ENCODE data around the gene GLUD1. TPM values are rescaled to one million over a fixed set of nuclear protein-coding genes. Genes with fewer than 3 reads are reported as not detected.
"Not testable (repeated sequence)": the region's sequence is repeated elsewhere in the genome, so short reads cannot be mapped to it uniquely, and the experiment has no call there.

Gene GLUD1
- total RNA-seq (ENCODE audit: low replicate concordance), result 123 and 144 TPM in 2 replicates
- long read RNA-seq, transcript GLUD1-201 (13 exons, 3,039 nt), result major isoform, 18 of 51 reads
- long read RNA-seq, partial matches to known transcripts, result 27 of 51 reads
- long read RNA-seq, other reads (novel, unspliced or antisense), result 6 of 51 reads

DNA sequence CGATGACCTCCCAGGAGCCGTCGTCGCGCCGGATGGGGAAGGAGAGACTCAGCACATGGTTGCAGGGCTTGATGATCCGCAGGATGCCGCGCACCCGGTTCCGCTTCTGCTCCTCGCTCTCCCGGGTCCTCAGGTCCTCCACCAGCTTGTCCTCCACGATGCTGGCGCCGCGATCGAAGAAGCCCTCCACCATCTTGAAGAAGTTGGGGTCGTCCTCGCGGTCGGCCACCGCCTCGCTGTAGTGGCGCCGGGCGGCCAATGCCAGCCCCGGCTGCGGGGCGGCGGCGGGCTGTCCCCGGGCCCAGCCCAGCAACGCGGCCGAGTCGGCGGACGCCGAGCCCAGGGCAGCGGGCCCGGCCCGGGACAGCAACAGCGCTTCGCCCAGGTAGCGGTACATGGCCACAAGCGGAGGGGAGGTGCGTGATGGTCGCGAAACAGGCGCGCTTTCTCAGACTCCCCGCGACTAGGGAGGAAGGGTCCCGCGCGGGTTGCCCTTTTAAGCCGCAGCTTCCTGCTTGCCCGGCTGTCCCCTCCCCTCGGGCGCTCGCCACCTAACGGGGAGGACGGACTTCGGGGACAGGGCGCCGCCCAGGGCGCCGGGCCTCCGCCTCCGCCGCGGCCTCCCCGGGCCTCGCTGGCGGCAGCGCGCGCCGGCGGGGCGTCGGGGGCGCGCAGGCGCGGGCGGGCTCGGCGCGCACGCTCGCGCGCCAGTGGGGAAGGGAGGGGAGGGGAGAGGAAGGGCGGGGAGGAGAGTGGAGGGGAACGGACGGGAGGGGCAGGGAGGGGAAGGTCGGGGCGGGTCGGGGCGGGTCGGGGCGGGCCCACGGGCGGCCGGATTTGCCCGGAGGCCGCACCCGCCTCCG is at the start of gene GLUD1, which contains the start of gene SHLD2:
Gene GLUD1, minus strand, starts transcription at position 471 of the 863 bp plus-strand sequence. Its CDS starts 74 bp downstream, at position 397.
Gene SHLD2, plus strand, starts transcription at position 834 of the 863 bp plus-strand sequence. CDS start 56,149 bp downstream, outside the sequence.
- Mint-ChIP-seq H3K27me3 (no peaks in the 10 kb centered on the region), H3K4me3 (peak within 1 kb of the TSS; percentile 97), H3K27ac (peak within 1 kb of the TSS; percentile 92), H3K9me3 (no peaks in the 10 kb centered on the region), H3K4me1 (ENCODE audit: unreplicated experiment) (peaks cover 34% of the 10 kb centered on the region), H3K36me3 (peaks cover 7% of the 10 kb centered on the region)
- TF ChIP-seq, protein P1, sequence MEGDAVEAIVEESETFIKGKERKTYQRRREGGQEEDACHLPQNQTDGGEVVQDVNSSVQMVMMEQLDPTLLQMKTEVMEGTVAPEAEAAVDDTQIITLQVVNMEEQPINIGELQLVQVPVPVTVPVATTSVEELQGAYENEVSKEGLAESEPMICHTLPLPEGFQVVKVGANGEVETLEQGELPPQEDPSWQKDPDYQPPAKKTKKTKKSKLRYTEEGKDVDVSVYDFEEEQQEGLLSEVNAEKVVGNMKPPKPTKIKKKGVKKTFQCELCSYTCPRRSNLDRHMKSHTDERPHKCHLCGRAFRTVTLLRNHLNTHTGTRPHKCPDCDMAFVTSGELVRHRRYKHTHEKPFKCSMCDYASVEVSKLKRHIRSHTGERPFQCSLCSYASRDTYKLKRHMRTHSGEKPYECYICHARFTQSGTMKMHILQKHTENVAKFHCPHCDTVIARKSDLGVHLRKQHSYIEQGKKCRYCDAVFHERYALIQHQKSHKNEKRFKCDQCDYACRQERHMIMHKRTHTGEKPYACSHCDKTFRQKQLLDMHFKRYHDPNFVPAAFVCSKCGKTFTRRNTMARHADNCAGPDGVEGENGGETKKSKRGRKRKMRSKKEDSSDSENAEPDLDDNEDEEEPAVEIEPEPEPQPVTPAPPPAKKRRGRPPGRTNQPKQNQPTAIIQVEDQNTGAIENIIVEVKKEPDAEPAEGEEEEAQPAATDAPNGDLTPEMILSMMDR (conservative IDR thresholded peaks at IDR 0.05), result no peak
- DNase-seq (ENCODE audit: extremely low spot score, unreplicated experiment), result peak; percentile 93

DNA sequence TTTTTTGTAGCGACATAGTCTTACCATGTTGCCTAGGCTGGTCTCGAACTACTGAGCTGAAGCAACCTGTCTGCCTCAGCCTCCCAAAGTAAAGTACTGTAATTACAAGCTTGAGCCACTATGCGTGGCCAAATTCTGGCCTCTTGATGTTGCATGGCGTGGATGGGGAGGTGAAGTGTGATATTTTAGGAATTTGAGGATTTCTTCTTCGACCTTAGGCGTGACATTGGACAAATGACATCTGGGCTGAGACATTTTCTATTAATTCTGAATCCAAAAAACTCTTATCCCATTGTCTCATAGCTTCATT is 48.4 kb upstream of the GLUD1 start:
- not testable (repeated sequence) for H3K4me1 Mint-ChIP-seq (ENCODE audit: unreplicated experiment); DNase-seq (ENCODE audit: extremely low spot score, unreplicated experiment); H3K27ac Mint-ChIP-seq; H3K4me3 Mint-ChIP-seq; H3K27me3 Mint-ChIP-seq; H3K36me3 Mint-ChIP-seq; H3K9me3 Mint-ChIP-seq

DNA sequence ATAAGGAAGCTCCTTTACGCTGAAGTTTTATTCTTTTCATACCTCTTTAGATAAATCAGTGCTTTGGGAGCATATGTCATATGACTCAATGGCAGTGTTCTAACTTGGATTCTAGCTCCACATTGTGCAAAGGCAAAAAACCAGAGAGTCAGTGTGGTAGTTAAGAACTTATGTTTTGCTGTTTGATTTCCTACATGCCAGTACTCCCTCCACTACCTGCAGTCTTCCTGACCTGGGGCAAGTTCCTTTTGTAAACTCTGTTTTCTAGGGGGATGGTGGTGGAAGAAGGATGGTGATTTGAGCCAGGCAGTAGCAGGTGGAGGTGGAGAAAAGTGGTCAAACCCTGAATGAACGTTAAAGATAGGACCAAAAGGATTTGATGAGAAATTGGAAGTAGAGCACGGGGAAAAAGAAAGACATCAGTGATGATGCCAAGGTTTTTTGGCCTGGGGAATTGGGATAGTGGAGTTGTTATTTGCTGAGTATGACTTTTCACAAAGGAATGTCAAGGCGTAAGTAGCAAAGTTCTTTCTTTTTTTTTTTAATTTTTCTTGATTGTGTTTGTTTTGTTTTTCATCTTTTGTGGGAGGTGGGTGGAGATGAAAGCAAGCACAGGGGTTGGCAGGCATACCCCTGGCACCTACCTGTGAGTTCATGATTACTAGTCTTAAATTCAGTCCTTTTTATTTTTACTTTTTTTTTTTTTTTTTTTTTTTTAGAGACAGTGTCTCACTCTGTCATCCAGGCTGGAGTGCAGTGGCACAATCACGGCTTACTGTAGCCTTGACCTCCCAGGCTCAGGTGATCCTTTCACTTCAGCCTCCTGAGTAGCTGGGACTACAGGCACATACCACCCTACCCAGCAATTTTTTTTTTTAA is 47.8 kb upstream of the GLUD1 start:
- H3K36me3 Mint-ChIP-seq; H3K9me3 Mint-ChIP-seq; H3K4me1 Mint-ChIP-seq (ENCODE audit: unreplicated experiment); H3K4me3 Mint-ChIP-seq; H3K27ac Mint-ChIP-seq; H3K27me3 Mint-ChIP-seq; DNase-seq (ENCODE audit: extremely low spot score, unreplicated experiment): not testable (repeated sequence)

DNA sequence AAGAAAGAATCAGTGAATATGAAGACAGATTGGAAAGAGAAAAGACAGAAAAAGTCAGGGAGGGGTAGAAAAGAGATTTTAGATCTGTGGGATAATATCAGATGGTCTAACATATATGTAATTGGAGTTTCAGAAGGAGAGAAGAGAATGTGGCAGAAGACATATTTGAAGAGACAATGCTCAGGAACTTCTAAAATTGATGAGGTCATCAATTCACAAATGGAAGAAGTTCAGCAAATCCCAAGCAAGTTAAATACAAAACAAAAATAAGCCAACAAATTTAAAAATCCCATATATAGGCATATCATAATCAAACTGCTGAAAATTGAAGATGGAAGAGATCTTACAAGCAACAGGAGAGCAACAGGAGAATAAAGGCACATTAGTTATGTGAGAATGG is 42.8 kb upstream of the GLUD1 start:
- DNase-seq (ENCODE audit: extremely low spot score, unreplicated experiment); H3K4me1 Mint-ChIP-seq (ENCODE audit: unreplicated experiment); H3K27ac Mint-ChIP-seq; H3K27me3 Mint-ChIP-seq; H3K9me3 Mint-ChIP-seq; H3K4me3 Mint-ChIP-seq: not testable (repeated sequence)
- H3K36me3 Mint-ChIP-seq, result peaks cover 16% of the 10 kb centered on the region

DNA sequence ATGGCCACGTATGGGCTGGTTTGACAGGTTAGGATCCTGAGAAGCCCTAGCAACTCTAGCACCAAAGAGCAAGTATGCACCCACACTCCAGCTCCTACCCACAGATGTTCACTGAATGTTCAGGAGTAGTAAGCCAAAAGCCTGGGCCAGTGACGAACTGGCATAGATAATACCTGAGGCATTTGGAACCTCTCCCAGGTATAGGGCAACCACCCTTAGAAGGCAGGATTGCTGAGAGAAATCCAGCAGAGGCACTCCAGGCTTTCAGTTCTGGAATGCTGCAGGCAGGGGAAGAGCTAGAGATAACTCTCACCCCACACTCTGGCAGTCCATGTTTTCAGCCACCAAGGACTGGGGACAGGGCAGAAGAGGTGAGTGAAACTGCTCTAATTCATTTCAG is 39.8 kb upstream of the GLUD1 start:
- not testable (repeated sequence) for H3K27me3 Mint-ChIP-seq; H3K27ac Mint-ChIP-seq; H3K9me3 Mint-ChIP-seq; H3K4me1 Mint-ChIP-seq (ENCODE audit: unreplicated experiment); H3K4me3 Mint-ChIP-seq; DNase-seq (ENCODE audit: extremely low spot score, unreplicated experiment)
- peaks cover 22% of the 10 kb centered on the region for H3K36me3 Mint-ChIP-seq

DNA sequence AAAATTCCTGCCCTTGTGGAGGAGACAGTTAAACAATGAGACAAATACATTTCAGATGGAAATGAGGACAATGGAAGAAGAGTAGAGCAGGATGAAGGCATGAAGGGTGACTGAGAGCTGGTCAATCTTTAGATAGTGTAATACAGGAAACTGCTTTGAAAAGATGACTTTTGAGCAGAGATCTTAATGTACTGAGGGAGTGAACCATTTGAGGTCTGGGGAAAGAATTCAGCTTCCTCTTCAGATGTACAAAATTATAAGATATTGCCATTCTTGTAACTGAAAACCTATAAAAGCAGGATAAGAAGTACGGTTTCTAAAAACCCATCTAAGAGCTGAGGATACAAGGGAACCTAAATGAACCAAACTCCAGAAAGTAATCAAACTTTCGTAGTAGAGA is 39.3 kb upstream of the GLUD1 start:
- H3K27ac Mint-ChIP-seq; DNase-seq (ENCODE audit: extremely low spot score, unreplicated experiment): not testable (repeated sequence)

DNA sequence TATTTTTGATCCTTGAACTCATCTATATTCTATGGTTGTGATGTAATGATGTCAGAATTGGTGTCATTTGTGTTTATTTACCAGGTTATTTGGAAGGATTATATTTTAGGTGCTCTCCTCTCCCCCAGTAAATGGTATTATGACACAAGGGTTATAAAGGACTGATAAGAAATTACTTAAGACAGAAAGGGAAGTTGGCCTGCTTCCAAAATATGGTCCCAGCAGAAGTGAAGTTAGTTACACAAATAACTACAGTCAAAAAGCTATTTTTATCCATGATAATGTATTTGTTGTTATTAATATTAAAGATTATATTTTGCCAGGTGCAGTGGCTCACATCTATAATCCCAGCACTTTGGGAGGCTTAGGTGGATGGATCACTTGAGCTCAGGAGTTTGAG is 37.5 kb upstream of the GLUD1 start:
- H3K27ac Mint-ChIP-seq; H3K4me1 Mint-ChIP-seq (ENCODE audit: unreplicated experiment); H3K4me3 Mint-ChIP-seq; H3K9me3 Mint-ChIP-seq; H3K27me3 Mint-ChIP-seq; DNase-seq (ENCODE audit: extremely low spot score, unreplicated experiment): not testable (repeated sequence)
- peaks cover 21% of the 10 kb centered on the region for H3K36me3 Mint-ChIP-seq

More for the DNA sequence above, 39.3 kb upstream of the GLUD1 start:
- H3K4me1 Mint-ChIP-seq (ENCODE audit: unreplicated experiment); H3K4me3 Mint-ChIP-seq; H3K9me3 Mint-ChIP-seq; H3K27me3 Mint-ChIP-seq: not testable (repeated sequence)
- peaks cover 22% of the 10 kb centered on the region for H3K36me3 Mint-ChIP-seq

DNA sequence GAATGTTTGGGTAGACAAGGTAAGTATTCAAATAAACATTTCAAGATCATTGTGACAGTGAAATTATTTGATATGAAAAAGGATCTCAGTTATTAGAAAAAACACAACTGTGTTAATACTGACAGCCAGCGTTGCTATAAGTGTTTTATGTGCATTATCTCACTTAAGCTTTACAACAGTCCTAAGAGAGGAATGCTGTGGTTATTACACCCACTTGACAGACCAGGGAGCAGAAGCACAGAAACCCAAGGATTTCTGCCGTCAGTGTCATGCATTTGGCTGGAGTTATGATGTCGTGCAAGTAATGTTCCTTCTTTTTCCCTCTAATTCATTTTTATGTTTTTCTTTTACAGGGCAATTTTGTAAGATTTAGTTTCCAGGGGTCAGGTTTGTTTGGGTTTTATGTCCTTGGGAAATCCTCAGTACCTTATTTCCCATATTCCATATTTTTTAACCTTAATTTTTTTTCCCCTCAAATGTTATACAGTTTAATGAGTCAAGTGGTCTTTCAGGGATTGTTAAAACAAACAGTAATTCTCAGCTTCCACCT is 33.0 kb upstream of the GLUD1 start:
- not testable (repeated sequence) for H3K27me3 Mint-ChIP-seq; H3K9me3 Mint-ChIP-seq; H3K4me1 Mint-ChIP-seq (ENCODE audit: unreplicated experiment); H3K27ac Mint-ChIP-seq; DNase-seq (ENCODE audit: extremely low spot score, unreplicated experiment); H3K4me3 Mint-ChIP-seq
- H3K36me3 Mint-ChIP-seq, result peaks cover 12% of the 10 kb centered on the region

DNA sequence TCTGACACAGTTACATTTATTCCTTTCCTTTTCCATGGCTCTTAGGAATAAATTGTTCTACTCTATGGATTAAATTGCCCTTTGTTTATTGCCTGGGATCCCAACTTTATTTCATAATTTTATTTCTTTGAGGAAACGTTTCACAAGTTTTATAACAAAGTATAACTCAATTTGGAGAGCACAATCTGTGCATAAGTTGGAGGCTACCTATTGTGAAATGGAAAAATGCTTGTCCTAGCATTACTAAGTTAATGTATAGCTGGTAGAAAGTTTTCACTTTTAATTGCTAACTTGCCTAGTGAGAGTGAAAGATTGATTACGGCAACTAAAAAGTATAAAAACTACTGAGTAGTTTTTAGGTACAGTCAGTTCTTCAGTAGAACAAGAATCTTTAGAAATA is 32.4 kb upstream of the GLUD1 start:
- H3K36me3 Mint-ChIP-seq, result peaks cover 12% of the 10 kb centered on the region
- DNase-seq (ENCODE audit: extremely low spot score, unreplicated experiment); H3K27me3 Mint-ChIP-seq; H3K4me1 Mint-ChIP-seq (ENCODE audit: unreplicated experiment); H3K4me3 Mint-ChIP-seq; H3K9me3 Mint-ChIP-seq; H3K27ac Mint-ChIP-seq: not testable (repeated sequence)

DNA sequence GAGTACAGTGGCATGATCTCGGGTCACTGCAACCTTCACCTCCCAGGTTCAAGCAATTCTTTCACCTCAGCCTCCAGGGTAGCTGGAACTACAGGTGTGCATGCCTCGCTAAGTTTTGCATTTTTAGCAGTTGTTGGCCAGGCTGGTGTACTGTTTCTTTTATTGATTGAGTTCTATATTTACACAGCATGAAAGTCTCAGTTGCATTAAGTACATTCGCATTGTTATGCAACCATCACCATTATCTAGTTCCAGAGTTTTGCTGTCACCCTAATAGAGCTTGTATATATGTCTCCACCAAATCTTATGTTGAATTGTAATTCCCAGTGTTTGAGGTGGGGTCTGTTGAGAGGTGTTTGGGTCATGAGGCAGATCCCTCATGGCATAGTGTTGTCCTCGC is 28.7 kb upstream of the GLUD1 start:
- H3K36me3 Mint-ChIP-seq; H3K4me3 Mint-ChIP-seq; H3K4me1 Mint-ChIP-seq (ENCODE audit: unreplicated experiment); H3K27me3 Mint-ChIP-seq; H3K27ac Mint-ChIP-seq; DNase-seq (ENCODE audit: extremely low spot score, unreplicated experiment); H3K9me3 Mint-ChIP-seq: not testable (repeated sequence)

DNA sequence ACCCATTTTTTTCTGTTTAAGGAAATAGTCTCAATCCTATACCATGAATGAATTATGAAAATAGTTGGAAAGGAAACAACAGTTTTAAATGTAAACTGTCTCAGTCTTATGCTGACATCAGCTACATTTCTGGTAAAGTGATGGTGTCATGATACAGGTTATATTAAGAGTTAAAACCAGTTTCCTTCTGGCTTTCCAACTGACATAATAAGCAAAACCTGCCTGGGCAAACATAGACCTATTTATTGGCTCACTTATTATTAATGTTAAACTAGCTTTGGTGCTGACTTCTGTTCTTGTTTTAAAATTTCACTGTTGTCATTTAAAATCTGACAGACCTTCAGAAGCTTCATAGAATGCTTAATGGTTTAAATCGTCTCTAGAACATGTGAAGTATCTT is 24.4 kb upstream of the GLUD1 start:
- not testable (repeated sequence) for H3K4me1 Mint-ChIP-seq (ENCODE audit: unreplicated experiment); H3K9me3 Mint-ChIP-seq; H3K27ac Mint-ChIP-seq; H3K4me3 Mint-ChIP-seq; H3K27me3 Mint-ChIP-seq; DNase-seq (ENCODE audit: extremely low spot score, unreplicated experiment)
- H3K36me3 Mint-ChIP-seq, result peaks cover 12% of the 10 kb centered on the region

DNA sequence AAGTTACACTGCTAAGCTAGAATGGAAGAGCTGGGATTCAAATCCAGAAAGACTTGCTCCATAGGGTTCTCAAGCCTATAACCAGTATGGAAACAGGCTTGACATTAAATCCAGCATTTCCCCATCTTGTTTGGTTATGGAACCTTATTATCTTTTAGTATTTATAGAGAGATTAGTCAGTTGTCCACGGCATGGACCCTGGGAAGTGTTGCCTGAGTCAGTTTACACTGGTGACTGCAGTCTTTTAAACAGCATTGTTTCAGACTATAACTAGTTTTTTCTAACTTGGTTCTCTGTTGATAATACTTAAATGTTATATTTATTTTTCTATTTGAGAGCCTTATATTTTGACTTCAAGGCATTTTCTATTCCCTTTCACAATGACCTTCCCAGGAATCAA is 23.5 kb upstream of the GLUD1 start:
- not testable (repeated sequence) for H3K27me3 Mint-ChIP-seq; H3K9me3 Mint-ChIP-seq; H3K27ac Mint-ChIP-seq; DNase-seq (ENCODE audit: extremely low spot score, unreplicated experiment); H3K4me3 Mint-ChIP-seq; H3K4me1 Mint-ChIP-seq (ENCODE audit: unreplicated experiment)
- peaks cover 15% of the 10 kb centered on the region for H3K36me3 Mint-ChIP-seq

Measured in type B pancreatic cell (in vitro differentiated cells).